ENCODE results near the gene TOB2.
A peak's percentile ranks its signal among the peaks of the same experiment; 100 is the strongest.
"Not testable (repeated sequence)": the region's sequence is repeated elsewhere in the genome, so short reads cannot be mapped to it uniquely, and the experiment has no call there.

TOB2 gene

GRCh38 chr22:41445129-41446056 lies 1.2 kb downstream of the TOB2 start:
- DNase-seq (ENCODE audit: low read depth) = peak; percentile 39
- H3K4me3 ChIP-seq (ENCODE audit: low read depth, low read length) = peak overlapping the region; percentile 95
- no peak for TF ChIP-seq CTCF (conservative IDR thresholded peaks at IDR 0.05; ENCODE audit: low read depth, low read length)

- peak; percentile 98 for DNase-seq (ENCODE audit: low read depth)
- no peak for TF ChIP-seq CTCF (conservative IDR thresholded peaks at IDR 0.05; ENCODE audit: low read depth, low read length)
- H3K4me3 ChIP-seq (ENCODE audit: low read depth, low read length) = peak overlapping the region; percentile 95
Measured at GRCh38 chr22:41444360-41445128, 2.1 kb downstream of the TOB2 start.

GRCh38 chr22:41442240-41442792 lies 4.3 kb downstream of the TOB2 start:
- no peak for TF ChIP-seq CTCF (conservative IDR thresholded peaks at IDR 0.05; ENCODE audit: low read depth, low read length)
- H3K4me3 ChIP-seq (ENCODE audit: low read depth, low read length) = no peak overlapping the region

GRCh38 chr22:41440511-41440910 lies 6.1 kb downstream of the TOB2 start:
- not testable (repeated sequence) for DNase-seq (ENCODE audit: low read depth); H3K4me3 ChIP-seq (ENCODE audit: low read depth, low read length)

More at GRCh38 chr22:41442240-41442792, 4.3 kb downstream of the TOB2 start:
- no peak for DNase-seq (ENCODE audit: low read depth)

GRCh38 chr22:41437198-41437597 lies 9.4 kb downstream of the TOB2 start:
- no peak for TF ChIP-seq CTCF (conservative IDR thresholded peaks at IDR 0.05; ENCODE audit: low read depth, low read length)
- H3K4me3 ChIP-seq (ENCODE audit: low read depth, low read length) = no peak overlapping the region
- DNase-seq (ENCODE audit: low read depth) = no peak

GRCh38 chr22:41436322-41437113 lies 10.1 kb downstream of the TOB2 start:
- H3K4me3 ChIP-seq (ENCODE audit: low read depth, low read length) = no peak overlapping the region
- DNase-seq (ENCODE audit: low read depth) = no peak
- no peak for TF ChIP-seq CTCF (conservative IDR thresholded peaks at IDR 0.05; ENCODE audit: low read depth, low read length)

Measured in choroid plexus epithelial cell (primary cell).